ENCODE data around the gene SNX11. TPM values are rescaled to one million over a fixed set of nuclear protein-coding genes. Genes with fewer than 3 reads are reported as not detected.
A peak's percentile ranks its signal among the peaks of the same experiment; 100 is the strongest.

Gene SNX11
- total RNA-seq, 4 donors from 2014 or later = 8.4 to 16.4 (median 13.1) TPM

DNA sequence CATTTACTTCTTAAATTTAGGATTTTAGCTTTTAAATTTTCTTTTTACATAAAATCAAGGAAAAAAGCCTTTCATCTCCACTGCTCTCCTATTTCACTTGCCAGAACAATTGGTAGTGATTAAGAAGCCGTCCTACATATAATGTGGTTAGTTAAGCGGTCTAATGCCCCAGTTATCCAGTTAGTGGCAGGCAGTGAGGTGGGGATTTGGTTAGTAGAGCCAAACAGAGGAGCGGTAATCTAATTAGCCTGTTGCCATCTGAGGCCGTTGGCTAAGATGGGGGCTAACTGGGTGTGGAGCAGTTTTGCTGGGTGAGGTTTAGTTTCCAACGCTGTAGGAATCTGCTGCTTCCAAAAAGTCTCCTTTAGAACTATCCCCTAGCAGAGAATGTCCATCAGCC is 22.4 kb downstream of the SNX11 start:
- TF ChIP-seq, protein P1, sequence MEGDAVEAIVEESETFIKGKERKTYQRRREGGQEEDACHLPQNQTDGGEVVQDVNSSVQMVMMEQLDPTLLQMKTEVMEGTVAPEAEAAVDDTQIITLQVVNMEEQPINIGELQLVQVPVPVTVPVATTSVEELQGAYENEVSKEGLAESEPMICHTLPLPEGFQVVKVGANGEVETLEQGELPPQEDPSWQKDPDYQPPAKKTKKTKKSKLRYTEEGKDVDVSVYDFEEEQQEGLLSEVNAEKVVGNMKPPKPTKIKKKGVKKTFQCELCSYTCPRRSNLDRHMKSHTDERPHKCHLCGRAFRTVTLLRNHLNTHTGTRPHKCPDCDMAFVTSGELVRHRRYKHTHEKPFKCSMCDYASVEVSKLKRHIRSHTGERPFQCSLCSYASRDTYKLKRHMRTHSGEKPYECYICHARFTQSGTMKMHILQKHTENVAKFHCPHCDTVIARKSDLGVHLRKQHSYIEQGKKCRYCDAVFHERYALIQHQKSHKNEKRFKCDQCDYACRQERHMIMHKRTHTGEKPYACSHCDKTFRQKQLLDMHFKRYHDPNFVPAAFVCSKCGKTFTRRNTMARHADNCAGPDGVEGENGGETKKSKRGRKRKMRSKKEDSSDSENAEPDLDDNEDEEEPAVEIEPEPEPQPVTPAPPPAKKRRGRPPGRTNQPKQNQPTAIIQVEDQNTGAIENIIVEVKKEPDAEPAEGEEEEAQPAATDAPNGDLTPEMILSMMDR (IDR thresholded peaks at IDR 0.05) = no peak
- no peak for TF ChIP-seq POLR2AphosphoS5 (IDR thresholded peaks at IDR 0.05)
- TF ChIP-seq POLR2A (IDR thresholded peaks at IDR 0.05) = no peak
- TF ChIP-seq EP300 (IDR thresholded peaks at IDR 0.05) = no peak
- no peaks in the 10 kb centered on the region for H3K27me3 ChIP-seq
- H3K4me1 ChIP-seq = peaks cover 11% of the 10 kb centered on the region
- H3K9me3 ChIP-seq = no peaks in the 10 kb centered on the region
- WGBS = 48% methylated on average over 5 of the region's 5 CpGs
- no peak overlapping the region for H3K4me3 ChIP-seq
- no peak for DNase-seq (ENCODE audit: low spot score in 2 of 2)
- H3K27ac ChIP-seq = no peak overlapping the region
- peaks cover 16% of the 10 kb centered on the region for H3K36me3 ChIP-seq

DNA sequence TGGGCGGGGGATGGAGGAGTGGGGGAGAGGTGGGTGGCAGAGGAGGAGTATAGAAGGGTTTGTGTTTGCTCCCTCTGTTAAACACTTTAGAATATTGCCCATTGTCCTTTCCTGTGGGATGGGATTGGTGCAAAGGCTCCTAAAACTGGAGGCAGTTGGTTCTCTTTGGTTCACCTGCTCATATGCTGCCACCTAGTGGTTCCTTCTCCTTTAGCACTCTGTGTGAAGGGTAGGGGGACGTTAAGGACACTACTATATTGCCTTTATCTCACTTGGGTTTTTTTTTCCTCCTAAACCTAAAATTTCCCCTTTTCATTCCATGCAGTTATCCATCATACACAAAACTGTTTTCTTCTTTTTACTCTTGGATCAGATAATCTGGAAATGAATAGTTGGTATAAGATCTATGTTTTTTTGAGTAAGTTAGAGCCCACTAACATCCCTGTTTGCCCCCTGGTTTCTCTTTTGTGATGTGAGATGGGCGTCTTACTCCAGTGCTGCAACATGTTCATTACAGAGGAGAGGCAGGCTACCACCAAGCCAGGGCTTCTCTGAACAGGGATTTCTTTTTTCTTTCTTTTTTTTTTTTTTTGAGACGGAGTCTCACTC is 23.8 kb downstream of the SNX11 start:
- TF ChIP-seq, protein P1 (IDR thresholded peaks at IDR 0.05) = peak; percentile 79 to 85
- TF ChIP-seq POLR2AphosphoS5 (IDR thresholded peaks at IDR 0.05) (no peak), EP300 (IDR thresholded peaks at IDR 0.05) (no peak), POLR2A (IDR thresholded peaks at IDR 0.05) (no peak)
- 52% methylated on average over 4 of the region's 4 CpGs for WGBS
- Histone ChIP-seq H3K27me3 (no peaks in the 10 kb centered on the region), H3K27ac (no peak overlapping the region), H3K4me3 (no peak overlapping the region), H3K9me3 (no peaks in the 10 kb centered on the region), H3K36me3 (peaks cover 4% of the 10 kb centered on the region), H3K4me1 (peaks cover 11% of the 10 kb centered on the region)
- no peak for DNase-seq (ENCODE audit: low spot score in 2 of 2)

DNA sequence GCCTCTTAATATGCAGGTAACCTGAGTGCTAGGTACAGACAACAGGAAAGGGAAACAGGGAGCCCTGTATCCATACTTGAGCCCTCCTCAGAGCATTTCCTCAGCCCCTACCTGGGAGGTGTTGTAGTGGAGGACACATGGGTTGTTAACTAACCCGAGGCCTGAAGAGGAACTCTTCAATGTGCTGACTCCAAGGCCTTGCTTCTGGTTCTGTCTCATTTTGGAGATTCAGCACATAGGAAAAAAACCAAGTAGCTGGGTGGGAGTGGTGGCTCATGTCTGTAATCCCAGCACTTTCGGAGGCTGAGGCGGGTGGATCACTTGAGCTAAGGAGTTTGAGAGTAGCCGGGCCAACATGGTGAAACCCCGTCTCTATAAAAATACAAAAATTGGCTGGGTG is 24.8 kb downstream of the SNX11 start:
- 84% methylated on average over 5 of the region's 5 CpGs for WGBS
- TF ChIP-seq EP300 (IDR thresholded peaks at IDR 0.05) = no peak
- no peak for TF ChIP-seq POLR2AphosphoS5 (IDR thresholded peaks at IDR 0.05)
- no peak for TF ChIP-seq POLR2A (IDR thresholded peaks at IDR 0.05)
- TF ChIP-seq, protein P1 (IDR thresholded peaks at IDR 0.05) = no peak
- DNase-seq (ENCODE audit: low spot score in 2 of 2) = no peak
- no peaks in the 10 kb centered on the region for H3K9me3 ChIP-seq
- no peak overlapping the region for H3K27ac ChIP-seq
- H3K4me3 ChIP-seq = no peak overlapping the region
- no peaks in the 10 kb centered on the region for H3K27me3 ChIP-seq
- peaks cover 5% of the 10 kb centered on the region for H3K4me1 ChIP-seq
- H3K36me3 ChIP-seq = no peaks in the 10 kb centered on the region

DNA sequence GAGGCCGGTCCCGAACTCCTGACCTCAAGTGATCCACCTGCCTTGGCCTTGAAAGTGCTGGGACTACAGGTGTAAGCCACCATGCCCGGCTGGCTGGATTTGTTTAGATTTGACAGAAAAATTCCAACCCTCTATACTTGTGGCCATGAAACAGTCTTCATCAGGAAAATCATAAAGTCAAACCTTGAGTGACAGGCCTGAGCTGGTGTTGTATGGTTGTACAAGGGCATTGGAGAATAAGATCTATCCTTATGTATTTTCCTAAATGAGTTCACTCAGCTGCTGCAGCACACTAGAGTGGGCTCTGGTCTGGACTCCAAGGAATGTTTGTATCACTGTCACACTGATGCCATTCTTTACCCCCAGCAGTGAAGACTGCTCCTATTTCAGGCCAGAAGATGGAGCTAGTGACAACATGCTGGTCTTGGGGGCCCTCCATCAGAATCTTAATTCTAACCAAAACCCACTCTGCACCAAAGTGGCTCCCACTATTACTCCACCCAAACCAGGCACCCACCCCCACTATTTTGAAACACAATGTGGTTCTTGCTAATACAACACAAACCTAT is 27.4 kb downstream of the SNX11 start:
- TF ChIP-seq POLR2AphosphoS5 (IDR thresholded peaks at IDR 0.05) (no peak), EP300 (IDR thresholded peaks at IDR 0.05) (no peak), POLR2A (IDR thresholded peaks at IDR 0.05) (no peak)
- TF ChIP-seq, protein P1 (IDR thresholded peaks at IDR 0.05) = no peak
- Histone ChIP-seq H3K4me3 (no peak overlapping the region), H3K27ac (no peak overlapping the region), H3K36me3 (no peaks in the 10 kb centered on the region), H3K27me3 (no peaks in the 10 kb centered on the region), H3K4me1 (no peaks in the 10 kb centered on the region), H3K9me3 (no peaks in the 10 kb centered on the region)
- 90% methylated on average over 3 of the region's 3 CpGs for WGBS
- no peak for DNase-seq (ENCODE audit: low spot score in 2 of 2)

DNA sequence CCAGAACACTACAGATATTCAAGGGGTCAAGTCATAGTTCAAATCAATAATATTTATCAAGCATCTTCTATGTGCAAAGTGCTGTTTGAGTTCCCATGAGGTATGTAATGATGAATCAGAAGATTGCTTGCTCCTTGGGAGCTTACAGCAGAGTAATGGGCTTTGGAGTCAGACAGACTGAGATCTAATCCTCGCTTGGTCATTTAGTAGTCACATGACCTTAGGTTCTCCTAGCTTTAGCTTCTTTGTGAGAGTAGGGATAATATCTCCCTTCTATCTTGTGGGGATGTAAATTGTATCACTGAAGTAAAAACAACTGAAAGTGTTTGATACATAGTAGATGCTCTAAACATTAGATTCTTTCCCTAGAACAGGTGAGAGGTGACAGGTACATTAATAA is 30.1 kb downstream of the SNX11 start:
- DNase-seq (ENCODE audit: low spot score in 2 of 2) = no peak
- 79% methylated on average over 1 of the region's 1 CpG for WGBS

More for the DNA sequence above, 30.1 kb downstream of the SNX11 start:
- Histone ChIP-seq H3K4me1 (no peaks in the 10 kb centered on the region), H3K27me3 (peaks cover 3% of the 10 kb centered on the region), H3K4me3 (no peak overlapping the region), H3K9me3 (no peaks in the 10 kb centered on the region), H3K27ac (no peak overlapping the region), H3K36me3 (no peaks in the 10 kb centered on the region)
- TF ChIP-seq, protein P1 (IDR thresholded peaks at IDR 0.05) = no peak
- no peak for TF ChIP-seq EP300 (IDR thresholded peaks at IDR 0.05)
- no peak for TF ChIP-seq POLR2AphosphoS5 (IDR thresholded peaks at IDR 0.05)
- no peak for TF ChIP-seq POLR2A (IDR thresholded peaks at IDR 0.05)

Data from suprapubic skin (tissue), 4 donors.